ENCODE measurements around the gene SAMD1. TPM values are rescaled to one million over a fixed set of nuclear protein-coding genes. Genes with fewer than 3 reads are reported as not detected.

The SAMD1 gene
- total RNA-seq, 1 donor: 23.3 TPM

- peak; percentile 94 for DNase-seq (ENCODE audit: low read depth)
- TF ChIP-seq CTCF (IDR thresholded peaks at IDR 0.05; ENCODE audit: insufficient read depth, low read depth, low read length): no peak
These were observed 27.9 kb upstream of the SAMD1 start for GRCh38 chr19:14118165-14119051.

GRCh38 chr19:14117668-14118164 lies 27.2 kb upstream of the SAMD1 start, which contains the start of gene PRKACA:
PRKACA (minus strand) TSS chr19:14117762; CDS start chr19:14117547, 215 bp downstream.
- DNase-seq (ENCODE audit: low read depth): peak; percentile 99
- H3K4me3 ChIP-seq (ENCODE audit: low read depth, low read length): peak within 1 kb of the TSS; percentile 91
- no peak for TF ChIP-seq CTCF (IDR thresholded peaks at IDR 0.05; ENCODE audit: insufficient read depth, low read depth, low read length)

More at GRCh38 chr19:14118165-14119051, 27.9 kb upstream of the SAMD1 start:
- H3K4me3 ChIP-seq (ENCODE audit: low read depth, low read length): peak overlapping the region; percentile 56

- peak overlapping the region; percentile 91 for H3K4me3 ChIP-seq (ENCODE audit: low read depth, low read length)
- TF ChIP-seq CTCF (IDR thresholded peaks at IDR 0.05; ENCODE audit: insufficient read depth, low read depth, low read length): no peak
- DNase-seq (ENCODE audit: low read depth): no peak
These were observed 26.5 kb upstream of the SAMD1 start for GRCh38 chr19:14116918-14117578.

GRCh38 chr19:14116525-14116917 lies 26.0 kb upstream of the SAMD1 start:
- no peak for DNase-seq (ENCODE audit: low read depth)
- TF ChIP-seq CTCF (IDR thresholded peaks at IDR 0.05; ENCODE audit: insufficient read depth, low read depth, low read length): no peak
- peak overlapping the region; percentile 91 for H3K4me3 ChIP-seq (ENCODE audit: low read depth, low read length)

GRCh38 chr19:14115756-14116155 lies 25.2 kb upstream of the SAMD1 start:
- DNase-seq (ENCODE audit: low read depth): no peak
- no peak for TF ChIP-seq CTCF (IDR thresholded peaks at IDR 0.05; ENCODE audit: insufficient read depth, low read depth, low read length)
- H3K4me3 ChIP-seq (ENCODE audit: low read depth, low read length): peak overlapping the region; percentile 12

- no peak for DNase-seq (ENCODE audit: low read depth)
- H3K4me3 ChIP-seq (ENCODE audit: low read depth, low read length): no peak overlapping the region
- peak; percentile 49 for TF ChIP-seq CTCF (IDR thresholded peaks at IDR 0.05; ENCODE audit: insufficient read depth, low read depth, low read length)
These were observed 24.3 kb upstream of the SAMD1 start for GRCh38 chr19:14114854-14115253.

Data from fibroblast of villous mesenchyme (primary cell).